ENCODE data around the gene GUF1.

GUF1 gene

DNA sequence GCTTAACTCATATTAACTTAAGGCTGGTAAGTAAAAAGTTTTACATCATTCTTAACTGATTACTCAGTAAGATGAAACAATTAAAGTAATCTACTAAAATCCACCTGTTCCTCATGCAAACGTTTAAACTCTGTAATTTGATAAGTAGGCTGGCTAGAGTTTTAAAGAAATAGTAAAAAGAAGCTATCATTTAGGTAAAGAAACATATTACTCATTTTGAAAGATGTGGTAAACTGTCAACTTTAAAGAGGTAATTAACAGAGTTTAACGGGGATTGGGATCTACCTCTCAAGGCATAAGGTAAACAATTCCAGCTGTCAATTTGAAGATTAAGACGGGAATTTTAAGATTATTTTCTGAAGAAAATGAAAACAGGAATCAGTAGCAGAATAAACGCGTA lies 38.4 kb downstream of the GUF1 start:
- no peak overlapping the region for H3K4me3 ChIP-seq (replicated peaks; ENCODE audit: insufficient read depth, low read length)
- DNase-seq (ENCODE audit: low read depth in 1 of 2, low spot score in 1 of 2) = no peak
- H3K27ac ChIP-seq (replicated peaks) = no peak overlapping the region
- TF ChIP-seq, protein P1, sequence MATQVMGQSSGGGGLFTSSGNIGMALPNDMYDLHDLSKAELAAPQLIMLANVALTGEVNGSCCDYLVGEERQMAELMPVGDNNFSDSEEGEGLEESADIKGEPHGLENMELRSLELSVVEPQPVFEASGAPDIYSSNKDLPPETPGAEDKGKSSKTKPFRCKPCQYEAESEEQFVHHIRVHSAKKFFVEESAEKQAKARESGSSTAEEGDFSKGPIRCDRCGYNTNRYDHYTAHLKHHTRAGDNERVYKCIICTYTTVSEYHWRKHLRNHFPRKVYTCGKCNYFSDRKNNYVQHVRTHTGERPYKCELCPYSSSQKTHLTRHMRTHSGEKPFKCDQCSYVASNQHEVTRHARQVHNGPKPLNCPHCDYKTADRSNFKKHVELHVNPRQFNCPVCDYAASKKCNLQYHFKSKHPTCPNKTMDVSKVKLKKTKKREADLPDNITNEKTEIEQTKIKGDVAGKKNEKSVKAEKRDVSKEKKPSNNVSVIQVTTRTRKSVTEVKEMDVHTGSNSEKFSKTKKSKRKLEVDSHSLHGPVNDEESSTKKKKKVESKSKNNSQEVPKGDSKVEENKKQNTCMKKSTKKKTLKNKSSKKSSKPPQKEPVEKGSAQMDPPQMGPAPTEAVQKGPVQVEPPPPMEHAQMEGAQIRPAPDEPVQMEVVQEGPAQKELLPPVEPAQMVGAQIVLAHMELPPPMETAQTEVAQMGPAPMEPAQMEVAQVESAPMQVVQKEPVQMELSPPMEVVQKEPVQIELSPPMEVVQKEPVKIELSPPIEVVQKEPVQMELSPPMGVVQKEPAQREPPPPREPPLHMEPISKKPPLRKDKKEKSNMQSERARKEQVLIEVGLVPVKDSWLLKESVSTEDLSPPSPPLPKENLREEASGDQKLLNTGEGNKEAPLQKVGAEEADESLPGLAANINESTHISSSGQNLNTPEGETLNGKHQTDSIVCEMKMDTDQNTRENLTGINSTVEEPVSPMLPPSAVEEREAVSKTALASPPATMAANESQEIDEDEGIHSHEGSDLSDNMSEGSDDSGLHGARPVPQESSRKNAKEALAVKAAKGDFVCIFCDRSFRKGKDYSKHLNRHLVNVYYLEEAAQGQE (IDR thresholded peaks at IDR 0.05; ENCODE audit: insufficient replicate concordance, low read depth) = no peak
- TF ChIP-seq SPI1 (IDR thresholded peaks at IDR 0.05; ENCODE audit: borderline replicate concordance, low read depth) = no peak
- TF ChIP-seq, protein P2, sequence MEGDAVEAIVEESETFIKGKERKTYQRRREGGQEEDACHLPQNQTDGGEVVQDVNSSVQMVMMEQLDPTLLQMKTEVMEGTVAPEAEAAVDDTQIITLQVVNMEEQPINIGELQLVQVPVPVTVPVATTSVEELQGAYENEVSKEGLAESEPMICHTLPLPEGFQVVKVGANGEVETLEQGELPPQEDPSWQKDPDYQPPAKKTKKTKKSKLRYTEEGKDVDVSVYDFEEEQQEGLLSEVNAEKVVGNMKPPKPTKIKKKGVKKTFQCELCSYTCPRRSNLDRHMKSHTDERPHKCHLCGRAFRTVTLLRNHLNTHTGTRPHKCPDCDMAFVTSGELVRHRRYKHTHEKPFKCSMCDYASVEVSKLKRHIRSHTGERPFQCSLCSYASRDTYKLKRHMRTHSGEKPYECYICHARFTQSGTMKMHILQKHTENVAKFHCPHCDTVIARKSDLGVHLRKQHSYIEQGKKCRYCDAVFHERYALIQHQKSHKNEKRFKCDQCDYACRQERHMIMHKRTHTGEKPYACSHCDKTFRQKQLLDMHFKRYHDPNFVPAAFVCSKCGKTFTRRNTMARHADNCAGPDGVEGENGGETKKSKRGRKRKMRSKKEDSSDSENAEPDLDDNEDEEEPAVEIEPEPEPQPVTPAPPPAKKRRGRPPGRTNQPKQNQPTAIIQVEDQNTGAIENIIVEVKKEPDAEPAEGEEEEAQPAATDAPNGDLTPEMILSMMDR (IDR thresholded peaks at IDR 0.05; ENCODE audit: insufficient read depth, low read length) = no peak
- TF ChIP-seq POLR2AphosphoS5 (IDR thresholded peaks at IDR 0.05; ENCODE audit: low read depth) = no peak
- TF ChIP-seq GABPA (IDR thresholded peaks at IDR 0.05; ENCODE audit: low read depth) = no peak
- no peaks in the 10 kb centered on the region for H3K27me3 ChIP-seq (ENCODE audit: insufficient read depth, poor library complexity, severe bottlenecking)

DNA sequence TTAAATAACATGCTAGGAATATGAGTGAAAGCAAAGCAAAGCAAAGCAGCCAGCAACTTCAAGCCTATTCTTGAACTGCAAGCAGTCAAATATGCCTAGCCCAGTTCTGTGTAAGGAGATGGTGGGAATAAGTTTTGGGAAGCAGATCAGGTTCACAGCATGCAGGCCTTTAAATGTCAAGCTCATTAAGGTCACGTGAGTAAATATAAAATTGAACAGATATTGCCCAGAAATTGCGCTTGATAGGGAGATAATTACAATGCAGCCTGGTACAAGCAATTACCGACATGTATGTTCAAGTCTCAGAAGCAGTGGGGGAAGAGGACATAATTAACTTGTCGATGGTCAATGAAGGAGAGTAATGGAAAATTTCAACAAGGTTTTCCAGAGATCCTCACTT lies 42.2 kb downstream of the GUF1 start:
- TF ChIP-seq SPI1 (IDR thresholded peaks at IDR 0.05; ENCODE audit: borderline replicate concordance, low read depth) (no peak), GABPA (IDR thresholded peaks at IDR 0.05; ENCODE audit: low read depth) (no peak)
- TF ChIP-seq, protein P1 (IDR thresholded peaks at IDR 0.05; ENCODE audit: insufficient replicate concordance, low read depth) = no peak
- no peak overlapping the region for H3K4me3 ChIP-seq (replicated peaks; ENCODE audit: insufficient read depth, low read length)
- DNase-seq (ENCODE audit: low read depth in 1 of 2, low spot score in 1 of 2) = no peak
- H3K27me3 ChIP-seq (ENCODE audit: insufficient read depth, poor library complexity, severe bottlenecking) = no peaks in the 10 kb centered on the region
- no peak overlapping the region for H3K27ac ChIP-seq (replicated peaks)

DNA sequence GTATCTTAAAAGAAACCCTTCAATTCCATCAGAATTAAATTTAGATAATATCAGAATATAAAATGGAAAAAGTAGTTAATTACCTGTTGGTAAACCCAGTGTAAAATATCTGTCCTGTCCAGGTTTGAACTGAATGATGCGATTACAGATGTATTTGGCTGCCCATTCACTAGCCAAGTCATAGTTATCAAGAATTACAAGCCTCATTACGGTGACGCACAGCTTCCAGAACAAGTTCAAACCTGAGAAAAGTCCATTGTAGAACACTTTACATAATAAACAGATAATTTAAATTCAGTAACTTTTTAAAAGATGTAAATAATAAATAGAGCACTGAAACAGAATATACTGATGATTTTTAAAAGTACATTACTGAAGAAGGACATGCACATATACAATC lies 43.8 kb downstream of the GUF1 start:
- no peaks in the 10 kb centered on the region for H3K27me3 ChIP-seq (ENCODE audit: insufficient read depth, poor library complexity, severe bottlenecking)
- H3K4me3 ChIP-seq (replicated peaks; ENCODE audit: insufficient read depth, low read length) = no peak overlapping the region
- DNase-seq (ENCODE audit: low read depth in 1 of 2, low spot score in 1 of 2) = no peak
- H3K27ac ChIP-seq (replicated peaks) = no peak overlapping the region
- TF ChIP-seq SPI1 (IDR thresholded peaks at IDR 0.05; ENCODE audit: borderline replicate concordance, low read depth) = no peak
- no peak for TF ChIP-seq POLR2AphosphoS5 (IDR thresholded peaks at IDR 0.05; ENCODE audit: low read depth)
- TF ChIP-seq, protein P2 (IDR thresholded peaks at IDR 0.05; ENCODE audit: insufficient read depth, low read length) = no peak
- no peak for TF ChIP-seq GABPA (IDR thresholded peaks at IDR 0.05; ENCODE audit: low read depth)
- TF ChIP-seq, protein P1 (IDR thresholded peaks at IDR 0.05; ENCODE audit: insufficient replicate concordance, low read depth) = no peak
